HCT116 (cell line): ENCODE results near the gene SUSD3. TPM values are rescaled to one million over a fixed set of nuclear protein-coding genes. Genes with fewer than 3 reads are reported as not detected.

Experiments used
- ATAC-seq: fragments of 200-7000 bp; cut with Tn5 transposase; 2 replicates; pipeline ENCODE4 v1.9.1; 2020; ENCODE audit warnings: mild to moderate bottlenecking, moderate library complexity
- BruUV-seq: library from RNA; stranded (reverse); fragments of 400-500 nt; replicated peaks from 2 replicates; lab custom pipeline; 2021; lab: Mats Ljungman, UMichigan
- CTCF ChIA-PET: fragments of 300-600 bp; sonication (Branson Sonifier 250); formaldehyde crosslinking; loops from one replicate; lab custom pipeline; 2021; ENCODE audit warnings: antibody characterized with exemption; lab: Charles Lee
- POLR2A ChIA-PET: fragments of 300-600, 350-600 bp; sonication (Branson Sonifier 250); formaldehyde crosslinking; loops from one replicate; lab custom pipeline; 2021; ENCODE audit warnings: antibody characterized with exemption; lab: Charles Lee
- RAD21 ChIA-PET, 2 experiments: fragments of 300-600 bp; sonication (Branson Sonifier 250); formaldehyde crosslinking; loops; one replicate each; lab custom pipeline; 2023; ENCODE audit warnings: low total read pairs in 2 of 2; ENCODE audit not compliant: uncharacterized antibody in 2 of 2, unreplicated experiment in 2 of 2, low non-redundant PET in 1 of 2; lab: Charles Lee
- DNase-seq: peaks from one replicate; pipeline ENCODE4 v3.0.0-alpha.2; 2010; ENCODE audit warnings: low read depth, low spot score
- H2AFZ ChIP-seq: fragments of 200-600 bp; shearing (Covaris generic), sonication (generic); 2 replicates; pipeline ENCODE4 v1.6.1; 2017; ENCODE audit warnings: low read depth, mixed run types, mixed read lengths, antibody characterized with exemption, low read length; ENCODE audit not compliant: poor library complexity, severe bottlenecking
- H3K27ac ChIP-seq: 2 replicates; pipeline ENCODE4 v1.5.1; 2012; ENCODE audit warnings: low read depth, low read length
- H3K27me3 ChIP-seq: fragments of 200-600 bp; sonication (generic); 2 replicates; pipeline ENCODE4 v1.6.1; 2016; ENCODE audit warnings: mixed run types, low read length, mixed read lengths; ENCODE audit not compliant: insufficient read depth
- H3K36me3 ChIP-seq, 2 experiments: fragments of 200-500 bp in 1 of 2; fragments of 200-600 bp in 1 of 2; sonication (Bioruptor generic) in 1 of 2; sonication (generic) in 1 of 2; 2 replicates each; pipeline versions ENCODE4 v1.5.1 to v1.6.1; 2014 to 2016; ENCODE audit warnings: low read length in 2 of 2, inconsistent platforms in 1 of 2, mixed read lengths in 1 of 2, mixed run types in 1 of 2; ENCODE audit not compliant: insufficient read depth in 2 of 2, control insufficient read depth in 1 of 2
- H3K4me1 ChIP-seq, 2 experiments: fragments of 200-600 bp in 1 of 2; sonication (generic) in 1 of 2; 2 replicates each; pipeline versions ENCODE4 v1.5.1 to v1.6.1; 2012 to 2017; ENCODE audit warnings: low read length in 2 of 2, inconsistent platforms in 1 of 2, mild to moderate bottlenecking in 1 of 2, mixed read lengths in 1 of 2, mixed run types in 1 of 2, moderate library complexity in 1 of 2; ENCODE audit not compliant: insufficient read depth in 2 of 2, control insufficient read depth in 1 of 2
- H3K4me2 ChIP-seq: fragments of 200-600 bp; sonication (generic); 2 replicates; pipeline ENCODE4 v1.6.1; 2017; ENCODE audit warnings: mixed run types, low read length, mixed read lengths
- H3K4me3 ChIP-seq, 2 experiments: fragments of 200-600 bp in 1 of 2; sonication (generic) in 1 of 2; replicated peaks in 1 of 2; 2 replicates each; pipeline ENCODE4 v1.5.1; 2011 to 2016; ENCODE audit warnings: low read length in 2 of 2, control low read depth in 1 of 2, low read depth in 1 of 2, mild to moderate bottlenecking in 1 of 2, mixed read lengths in 1 of 2, mixed run types in 1 of 2
- H3K79me2 ChIP-seq: fragments of 200-600 bp; sonication (generic); 2 replicates; pipeline ENCODE4 v1.6.1; 2017; ENCODE audit warnings: mild to moderate bottlenecking, mixed run types, low read length, moderate library complexity, mixed read lengths; ENCODE audit not compliant: insufficient read depth
- H3K9ac ChIP-seq: fragments of 200-600 bp; sonication (generic); 2 replicates; pipeline ENCODE4 v1.6.1; 2016; ENCODE audit warnings: low read length, mixed read lengths
- H3K9me2 ChIP-seq: fragments of 200-600 bp; sonication (generic), shearing (Covaris generic); 2 replicates; pipeline ENCODE4 v1.6.1; 2017; ENCODE audit warnings: mixed run types, mild to moderate bottlenecking, moderate library complexity; ENCODE audit not compliant: insufficient read depth
- H3K9me3 ChIP-seq, 2 experiments: fragments of 200-500 bp in 1 of 2; fragments of 200-600 bp in 1 of 2; sonication (Bioruptor generic) in 1 of 2; sonication (generic) in 1 of 2; 2 replicates each; pipeline ENCODE4 v1.6.1; 2014 to 2017; ENCODE audit warnings: low read length in 2 of 2, mixed read lengths in 2 of 2, inconsistent platforms in 1 of 2, low read depth in 1 of 2, mild to moderate bottlenecking in 1 of 2, mixed run types in 1 of 2, moderate library complexity in 1 of 2; ENCODE audit not compliant: control insufficient read depth in 1 of 2, insufficient read depth in 1 of 2
- H4K20me1 ChIP-seq: fragments of 200-600 bp; sonication (generic), shearing (Covaris generic); 2 replicates; pipeline ENCODE4 v1.6.1; 2017; ENCODE audit warnings: mixed run types, mild to moderate bottlenecking, moderate library complexity; ENCODE audit not compliant: insufficient read depth
- CEBPB ChIP-seq: IDR thresholded peaks from 2 replicates; pipeline ENCODE4 v1.6.1; 2012; ENCODE audit warnings: low read depth
- EGR1 ChIP-seq: IDR thresholded peaks from 2 replicates; pipeline ENCODE4 v1.6.1; 2012; ENCODE audit warnings: low read depth
- ELF1 ChIP-seq: IDR thresholded peaks from 2 replicates; pipeline ENCODE4 v1.6.1; 2012; ENCODE audit warnings: low read depth, borderline replicate concordance
- EZH2 ChIP-seq: fragments of 200-600 bp; sonication (generic); IDR thresholded peaks from 2 replicates; pipeline ENCODE4 v1.6.1; 2017; ENCODE audit warnings: antibody characterized with exemption, mixed run types
- EZH2phosphoT487 ChIP-seq: fragments of 200-600 bp; IDR thresholded peaks from 2 replicates; pipeline ENCODE4 v1.6.1; 2018; ENCODE audit warnings: antibody characterized with exemption, borderline replicate concordance
- FOSL1 ChIP-seq: IDR thresholded peaks from 2 replicates; pipeline ENCODE4 v1.6.1; 2012; ENCODE audit warnings: low read depth
- JUND ChIP-seq: IDR thresholded peaks from 2 replicates; pipeline ENCODE4 v1.6.1; 2012
- POLR2A ChIP-seq: IDR thresholded peaks from 2 replicates; pipeline ENCODE4 v1.7.0; 2011; ENCODE audit warnings: borderline replicate concordance; ENCODE audit not compliant: insufficient read depth, insufficient read length; ENCODE audit errors: extremely low read depth
- POLR2AphosphoS5 ChIP-seq: IDR thresholded peaks from 2 replicates; pipeline ENCODE4 v1.6.1; 2011; ENCODE audit warnings: mild to moderate bottlenecking, low read depth, low read length, moderate library complexity
- RAD21 ChIP-seq: IDR thresholded peaks from 2 replicates; pipeline ENCODE4 v1.6.1; 2012; ENCODE audit warnings: low read depth, mild to moderate bottlenecking
- SIN3A ChIP-seq: IDR thresholded peaks from 2 replicates; pipeline ENCODE4 v1.6.1; 2012; ENCODE audit warnings: low read depth
- SP1 ChIP-seq: IDR thresholded peaks from 2 replicates; pipeline ENCODE4 v1.6.1; 2012; ENCODE audit warnings: low read depth
- SRF ChIP-seq: IDR thresholded peaks from 2 replicates; pipeline ENCODE4 v1.6.1; 2012; ENCODE audit warnings: low read depth
- YY1 ChIP-seq: IDR thresholded peaks from 2 replicates; pipeline ENCODE4 v1.6.1; 2011; ENCODE audit warnings: low read length, low read depth, moderate library complexity, mild to moderate bottlenecking; ENCODE audit not compliant: insufficient replicate concordance; ENCODE audit errors: extremely low read depth
- ZNF274 ChIP-seq: fragments of 200-500 bp; sonication (Bioruptor generic); IDR thresholded peaks from 2 replicates; pipeline ENCODE4 v1.6.1; 2014; ENCODE audit warnings: mild to moderate bottlenecking, low read depth, low read length, inconsistent platforms
- intact Hi-C: fragments of 100-400 bp; cut with micrococcal nuclease; formaldehyde crosslinking; loops from 2 replicates; pipeline ENCODE4 v1.10.0; 2022
- total RNA-seq: library from RNA; stranded (reverse); gene quantifications from one replicate; pipeline ENCODE4 v1.2.1, GENCODE V29; 2021; ENCODE audit not compliant: unreplicated experiment
- TF ChIP-seq, protein P1 (sequence below): IDR thresholded peaks from 2 replicates; pipeline ENCODE4 v1.6.1; 2011; ENCODE audit warnings: mild to moderate bottlenecking, low read length, moderate library complexity; ENCODE audit not compliant: insufficient replicate concordance; ENCODE audit errors: extremely low read depth

Gene SUSD3
- total RNA-seq, 1 experiment from 2014 or later, result 11.3 TPM

- ATAC-seq (no peak), DNase-seq (no peak)
- Histone ChIP-seq H3K36me3 (no peaks in the 10 kb centered on the region; a peak in 1 of 4 replicates), H3K4me3 (no peak overlapping the region), H3K9me2 (no peaks in the 10 kb centered on the region), H4K20me1 (no peaks in the 10 kb centered on the region), H3K4me1 (peaks cover 26 to 30% of the 10 kb centered on the region in 2 experiments), H3K4me2 (no peak overlapping the region), H3K27me3 (no peaks in the 10 kb centered on the region), H2AFZ (no peak overlapping the region), H3K9me3 (no peaks in the 10 kb centered on the region), H3K9ac (no peak overlapping the region), H3K27ac (no peak overlapping the region), H3K79me2 (no peaks in the 10 kb centered on the region)
- ChIA-PET CTCF (no interaction called here), POLR2A (no interaction called here), RAD21 (no interaction called here)
- TF ChIP-seq SP1 (no peak), ELF1 (no peak), ZNF274 (no peak), FOSL1 (no peak)
- no TSS peak for BruUV-seq
- intact Hi-C loops, result no loop called here
These were observed 65.2 kb downstream of the SUSD3 start for GRCh38 chr9:93123561-93124283.

GRCh38 chr9:93124793-93125192 lies 66.3 kb downstream of the SUSD3 start:
- Histone ChIP-seq H3K79me2 (no peaks in the 10 kb centered on the region; the same call in 1 of the 2 replicates), H3K4me2 (no peak overlapping the region), H3K4me3 (no peak overlapping the region), H3K4me1 (peaks cover 20 to 21% of the 10 kb centered on the region in 2 experiments), H3K27ac (no peak overlapping the region), H3K9me3 (no peaks in the 10 kb centered on the region), H3K9me2 (no peaks in the 10 kb centered on the region), H2AFZ (no peak overlapping the region), H3K9ac (no peak overlapping the region), H4K20me1 (no peaks in the 10 kb centered on the region), H3K27me3 (no peaks in the 10 kb centered on the region), H3K36me3 (no peaks in the 10 kb centered on the region; a peak in 1 of 4 replicates)
- ATAC-seq (no peak), DNase-seq (no peak)
- BruUV-seq, result no TSS peak
- CTCF ChIA-PET, result no interaction called here
- POLR2A ChIA-PET, result no interaction called here
- intact Hi-C loops, result no loop called here
- RAD21 ChIA-PET, result no interaction called here
- TF ChIP-seq FOSL1 (no peak), POLR2AphosphoS5 (no peak), EZH2 (no peak), JUND (no peak), SIN3A (no peak), YY1 (no peak), ZNF274 (no peak), POLR2A (no peak), EZH2phosphoT487 (no peak), SP1 (no peak), CEBPB (no peak), SRF (no peak), EGR1 (no peak), RAD21 (no peak)
- TF ChIP-seq, protein P1, sequence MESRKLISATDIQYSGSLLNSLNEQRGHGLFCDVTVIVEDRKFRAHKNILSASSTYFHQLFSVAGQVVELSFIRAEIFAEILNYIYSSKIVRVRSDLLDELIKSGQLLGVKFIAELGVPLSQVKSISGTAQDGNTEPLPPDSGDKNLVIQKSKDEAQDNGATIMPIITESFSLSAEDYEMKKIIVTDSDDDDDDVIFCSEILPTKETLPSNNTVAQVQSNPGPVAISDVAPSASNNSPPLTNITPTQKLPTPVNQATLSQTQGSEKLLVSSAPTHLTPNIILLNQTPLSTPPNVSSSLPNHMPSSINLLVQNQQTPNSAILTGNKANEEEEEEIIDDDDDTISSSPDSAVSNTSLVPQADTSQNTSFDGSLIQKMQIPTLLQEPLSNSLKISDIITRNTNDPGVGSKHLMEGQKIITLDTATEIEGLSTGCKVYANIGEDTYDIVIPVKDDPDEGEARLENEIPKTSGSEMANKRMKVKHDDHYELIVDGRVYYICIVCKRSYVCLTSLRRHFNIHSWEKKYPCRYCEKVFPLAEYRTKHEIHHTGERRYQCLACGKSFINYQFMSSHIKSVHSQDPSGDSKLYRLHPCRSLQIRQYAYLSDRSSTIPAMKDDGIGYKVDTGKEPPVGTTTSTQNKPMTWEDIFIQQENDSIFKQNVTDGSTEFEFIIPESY, result no peak
